ENCODE data around the gene SPINK5.

Gene SPINK5

GRCh38 chr5:148091991-148092964, 28.5 kb downstream of the SPINK5 start:
- DNase-seq (ENCODE audit: low read depth), result no peak

GRCh38 chr5:148094336-148094735, 30.6 kb downstream of the SPINK5 start:
- DNase-seq (ENCODE audit: low read depth), result no peak

GRCh38 chr5:148104226-148104625, 40.4 kb downstream of the SPINK5 start:
- DNase-seq (ENCODE audit: low read depth), result no peak

GRCh38 chr5:148107608-148108007, 43.8 kb downstream of the SPINK5 start:
- DNase-seq (ENCODE audit: low read depth), result no peak

GRCh38 chr5:148113243-148113642, 49.5 kb downstream of the SPINK5 start:
- no peak for DNase-seq (ENCODE audit: low read depth)

GRCh38 chr5:148120317-148120716, 56.5 kb downstream of the SPINK5 start:
- no peak for DNase-seq (ENCODE audit: low read depth)

GRCh38 chr5:148125641-148126040, 61.9 kb downstream of the SPINK5 start:
- DNase-seq (ENCODE audit: low read depth), result no peak

GRCh38 chr5:148135091-148136048, 71.6 kb downstream of the SPINK5 start:
- DNase-seq (ENCODE audit: low read depth), result no peak

GRCh38 chr5:148140846-148141245, 77.1 kb downstream of the SPINK5 start:
- DNase-seq (ENCODE audit: low read depth), result no peak

- DNase-seq (ENCODE audit: low read depth), result no peak
Measured at GRCh38 chr5:148141645-148142044, 77.9 kb downstream of the SPINK5 start.

- DNase-seq (ENCODE audit: low read depth), result no peak
Measured at GRCh38 chr5:148145916-148146315, 82.1 kb downstream of the SPINK5 start.

GRCh38 chr5:148146487-148146886, 82.7 kb downstream of the SPINK5 start:
- no peak for DNase-seq (ENCODE audit: low read depth)

GRCh38 chr5:148147415-148147814, 83.6 kb downstream of the SPINK5 start:
- no peak for DNase-seq (ENCODE audit: low read depth)

GRCh38 chr5:148151872-148152271, 88.1 kb downstream of the SPINK5 start:
- DNase-seq (ENCODE audit: low read depth), result no peak

- DNase-seq (ENCODE audit: low read depth), result no peak
Measured at GRCh38 chr5:148152781-148153180, 89.0 kb downstream of the SPINK5 start.

- DNase-seq (ENCODE audit: low read depth), result no peak
Measured at GRCh38 chr5:148156609-148157008, 92.8 kb downstream of the SPINK5 start.

- no peak for DNase-seq (ENCODE audit: low read depth)
Measured at GRCh38 chr5:148162038-148162437, 98.3 kb downstream of the SPINK5 start.

- DNase-seq (ENCODE audit: low read depth), result no peak
Measured at GRCh38 chr5:148163345-148163744, 99.6 kb downstream of the SPINK5 start.

GRCh38 chr5:148166550-148167283, 102.9 kb downstream of the SPINK5 start:
- DNase-seq (ENCODE audit: low read depth), result no peak

- DNase-seq (ENCODE audit: low read depth), result no peak
Measured at GRCh38 chr5:148168246-148168645, 104.5 kb downstream of the SPINK5 start, which contains the start of gene SPINK14. TSS of gene SPINK14 (plus strand) at chr5:148168546. CDS start at chr5:148169733, 1,187 bp downstream.

GRCh38 chr5:148172377-148172776, 108.6 kb downstream of the SPINK5 start:
- DNase-seq (ENCODE audit: low read depth), result no peak

GRCh38 chr5:148176480-148176879, 112.7 kb downstream of the SPINK5 start:
- no peak for DNase-seq (ENCODE audit: low read depth)

All from fibroblast of the conjunctiva (primary cell).